ENCODE data around the gene PRKG1. TPM values are rescaled to one million over a fixed set of nuclear protein-coding genes. Genes with fewer than 3 reads are reported as not detected.

The PRKG1 gene
- total and polyA plus RNA-seq, 2 of the 8 experiments (the other 6 are each of a cell fraction or from before 2014, with no cell fraction given) = 4.2 to 15.2 TPM

DNA sequence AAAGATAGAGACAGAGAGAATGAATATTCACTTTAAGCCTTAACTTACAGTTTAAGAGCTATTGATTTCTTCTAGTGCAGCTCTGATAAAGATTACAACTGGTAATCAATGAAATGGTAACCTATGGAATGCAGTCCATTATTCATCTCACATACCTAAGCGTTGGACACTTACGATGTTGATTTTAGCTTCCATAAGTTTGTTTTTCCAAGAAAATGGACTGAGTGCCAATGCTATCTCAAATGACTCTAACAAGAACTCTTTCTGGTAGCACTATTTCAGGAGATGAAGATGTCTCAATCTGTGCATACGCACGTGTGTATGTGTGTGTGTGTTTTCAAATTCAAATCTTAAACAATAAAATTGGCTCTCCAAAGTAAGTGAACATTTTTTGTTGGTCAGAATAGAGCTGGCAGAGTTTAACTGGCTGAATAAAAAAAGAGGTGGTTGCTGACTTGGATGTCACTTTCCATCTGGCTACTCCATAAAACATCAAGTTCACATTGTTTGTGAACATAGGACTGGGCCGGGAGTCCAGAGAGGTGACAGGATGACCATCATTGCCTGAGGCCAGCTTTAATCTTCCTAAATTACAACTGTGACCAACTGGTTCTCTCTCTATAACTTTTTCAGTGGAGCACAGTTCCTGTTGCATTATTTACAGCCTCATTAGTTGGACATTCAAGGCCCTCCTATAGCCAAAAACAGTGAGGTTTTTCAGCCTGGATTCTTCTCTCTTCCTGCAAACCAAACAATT, 732.0 kb downstream of the PRKG1 start:
- H3K18ac ChIP-seq (ENCODE audit: extremely low read depth, low read length) = no peak overlapping the region
- H3K14ac ChIP-seq (ENCODE audit: insufficient read length) = no peak overlapping the region
- H2AK5ac ChIP-seq (ENCODE audit: low read depth, low read length) = no peak overlapping the region
- no peak overlapping the region for H2AFZ ChIP-seq (ENCODE audit: low read length)
- FAIRE-seq = no peak
- POLR2A ChIA-PET (ENCODE audit: partially characterized antibody) = no interaction called here
- no peak overlapping the region for H3K4me2 ChIP-seq (ENCODE audit: insufficient read depth in 1 of 2, low read depth in 2 of 2, low read length in 2 of 2)
- H3K4me1 ChIP-seq (replicated peaks in 1 of 4; ENCODE audit: control insufficient read depth in 3 of 4, insufficient read depth in 4 of 4, low read length in 3 of 4) = peaks cover 0 to 3% (median 0%) of the 10 kb centered on the region in 4 experiments; a peak in 1 of 7 replicates
- H2BK12ac ChIP-seq (ENCODE audit: low read depth, low read length) = no peak overlapping the region
- H3K23ac ChIP-seq (ENCODE audit: insufficient read length) = no peak overlapping the region
- H4K5ac ChIP-seq (ENCODE audit: insufficient read length, low read depth, low read length) = no peak overlapping the region
- H3K23me2 ChIP-seq (ENCODE audit: low read depth, low read length) = no peaks in the 10 kb centered on the region; the same call in 1 of the 2 replicates
- DNase-seq (ENCODE audit: low read depth in 1 of 2, low spot score in 2 of 2) = no peak
- no peak overlapping the region for H2BK20ac ChIP-seq (ENCODE audit: low read length)
- no peak overlapping the region for H3K27ac ChIP-seq (ENCODE audit: low read depth, low read length)
- WGBS, 2 experiments (ENCODE audit: extremely low coverage in 1 of 2, insufficient coverage in 1 of 2, insufficient read length in 1 of 2, insufficient replicate concordance in 2 of 2, low coverage in 1 of 2, low lambda C conversion rate in 2 of 2, missing lambda C conversion rate in 1 of 2) = 88% methylated on average over 5 of the region's 5 CpGs; no CpG with 5 or more reads in 1 of the 2 experiments
- no peaks in the 10 kb centered on the region for H3K79me1 ChIP-seq (ENCODE audit: low read depth, low read length)
- H3K79me2 ChIP-seq (ENCODE audit: control insufficient read depth in 1 of 2, insufficient read depth in 2 of 2, low read length in 2 of 2) = no peaks in the 10 kb centered on the region
- no peaks in the 10 kb centered on the region for H4K20me1 ChIP-seq (replicated peaks in 1 of 2; ENCODE audit: control insufficient read depth in 1 of 2, insufficient read depth in 2 of 2, low read length in 2 of 2)
- no peaks in the 10 kb centered on the region for H3K27me3 ChIP-seq (replicated peaks in 1 of 4; ENCODE audit: control insufficient read depth in 3 of 4, extremely low read depth in 1 of 4, insufficient read depth in 3 of 4, low read length in 3 of 4)
- no peaks in the 10 kb centered on the region for H3K9me3 ChIP-seq (ENCODE audit: insufficient read depth in 2 of 2, low read depth in 1 of 2, low read length in 1 of 2)
- no peak overlapping the region for H4K8ac ChIP-seq (ENCODE audit: extremely low read depth, insufficient read depth, low read length)
- H2BK5ac ChIP-seq (ENCODE audit: low read depth, low read length) = no peak overlapping the region
- no peak overlapping the region for H3K4me3 ChIP-seq (ENCODE audit: extremely low read depth in 1 of 4, insufficient read depth in 2 of 4, low read depth in 3 of 4, low read length in 4 of 4)
- no peak overlapping the region for H4K91ac ChIP-seq (replicated peaks; ENCODE audit: insufficient read length, low read length)
- no peak overlapping the region for H3K56ac ChIP-seq (replicated peaks; ENCODE audit: insufficient read length, low read depth, low read length)
- no peak overlapping the region for H3K9ac ChIP-seq (replicated peaks in 1 of 4; ENCODE audit: extremely low read depth in 1 of 4, low read depth in 3 of 4, low read length in 3 of 4)
- CTCF ChIA-PET (ENCODE audit: partially characterized antibody) = interaction anchor here (0.6 kb wide), 1 partner anchor 79 kb away, joined by 3 read pairs; no protein-coding TSS in a partner anchor
- H2BK120ac ChIP-seq (replicated peaks; ENCODE audit: low read depth, low read length) = no peak overlapping the region
- H2BK15ac ChIP-seq (ENCODE audit: low read length) = no peak overlapping the region
- H3K4ac ChIP-seq (replicated peaks; ENCODE audit: insufficient read length, low read depth, low read length) = no peak overlapping the region
- H3K36me3 ChIP-seq (ENCODE audit: control insufficient read depth in 2 of 4, insufficient read depth in 4 of 4, low read length in 3 of 4) = no peaks in the 10 kb centered on the region
- TF ChIP-seq CREB1 (IDR thresholded peaks at IDR 0.05) (no peak), SP2 (IDR thresholded peaks at IDR 0.05; ENCODE audit: low read length) (no peak), BRCA1 (IDR thresholded peaks at IDR 0.05; ENCODE audit: low read depth, low read length) (no peak), TAF1 (IDR thresholded peaks at IDR 0.05; ENCODE audit: low read depth, low read length) (no peak), NRF1 (IDR thresholded peaks at IDR 0.05; ENCODE audit: low read depth, low read length) (no peak), SIX5 (IDR thresholded peaks at IDR 0.05; ENCODE audit: low read depth, low read length) (no peak), RNF2 (IDR thresholded peaks at IDR 0.05; ENCODE audit: borderline replicate concordance, low read depth, low read length, missing control alignments, poor library complexity, severe bottlenecking) (no peak), POU5F1 (IDR thresholded peaks at IDR 0.05; ENCODE audit: low read depth, low read length) (no peak), SIRT6 (IDR thresholded peaks at IDR 0.05; ENCODE audit: low read length) (no peak), JUN (IDR thresholded peaks at IDR 0.05; ENCODE audit: low read depth, low read length) (no peak), CHD2 (IDR thresholded peaks at IDR 0.05; ENCODE audit: low read length) (no peak), SRF (IDR thresholded peaks at IDR 0.05; ENCODE audit: low read depth, low read length) (no peak), CBX8 (IDR thresholded peaks at IDR 0.05; ENCODE audit: borderline replicate concordance, low read depth, low read length) (no peak)
- TF ChIP-seq, protein P1, sequence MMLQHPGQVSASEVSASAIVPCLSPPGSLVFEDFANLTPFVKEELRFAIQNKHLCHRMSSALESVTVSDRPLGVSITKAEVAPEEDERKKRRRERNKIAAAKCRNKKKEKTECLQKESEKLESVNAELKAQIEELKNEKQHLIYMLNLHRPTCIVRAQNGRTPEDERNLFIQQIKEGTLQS (IDR thresholded peaks at IDR 0.05; ENCODE audit: insufficient read depth, low read depth, low read length) = no peak

All from H1 (cell line).